HFFc6 (cell line): ENCODE results near the gene RFT1. TPM values are rescaled to one million over a fixed set of nuclear protein-coding genes. Genes with fewer than 3 reads are reported as not detected.

Source experiments
- DNase-seq: peaks from one replicate; pipeline ENCODE4 v3.0.0-alpha.2; 2018
- H3K27ac Mint-ChIP-seq: 2 replicates; pipeline ENCODE4 v1.8.0; 2020; ENCODE audit warnings: mild to moderate bottlenecking, mixed read lengths
- H3K27me3 Mint-ChIP-seq: 2 replicates; pipeline ENCODE4 v1.8.0; 2021; ENCODE audit warnings: mild to moderate bottlenecking, moderate library complexity, mixed read lengths; ENCODE audit not compliant: insufficient read depth
- H3K36me3 Mint-ChIP-seq: 2 replicates; pipeline ENCODE4 v1.8.0; 2021; ENCODE audit warnings: low read depth, mixed read lengths
- H3K4me1 Mint-ChIP-seq: 2 replicates; pipeline ENCODE4 v1.8.0; 2020; ENCODE audit warnings: low read depth, mixed read lengths
- H3K4me3 Mint-ChIP-seq: 2 replicates; pipeline ENCODE4 v1.8.0; 2020; ENCODE audit warnings: mild to moderate bottlenecking, moderate library complexity, mixed read lengths
- H3K9me3 Mint-ChIP-seq: 2 replicates; pipeline ENCODE4 v1.8.0; 2020; ENCODE audit warnings: mild to moderate bottlenecking, mixed read lengths
- total RNA-seq, 6 experiments: library from RNA; stranded (reverse); fragmentation: NEBNext Ultra II Directional; extraction: Animal tissue kit (Norgen Biotek cat#: 25700); gene quantifications; 2 replicates in 1 of 6; 3 replicates in 5 of 6; pipeline ENCODE4 v1.2.3, GENCODE V29; 2021
- TF ChIP-seq, protein P1 (sequence below): fragments of 200-600 bp; sonication (generic); IDR thresholded peaks from 2 replicates; pipeline ENCODE4 v1.5.0; 2021; ENCODE audit warnings: antibody characterized with exemption, mild to moderate bottlenecking

RFT1 gene
- total RNA-seq, 6 experiments from 2014 or later = 32.9 to 39.6 (median 34.7) TPM

GRCh38 chr3:53157974-53158580 lies 27.8 kb upstream of the RFT1 start:
- TF ChIP-seq, protein P1, sequence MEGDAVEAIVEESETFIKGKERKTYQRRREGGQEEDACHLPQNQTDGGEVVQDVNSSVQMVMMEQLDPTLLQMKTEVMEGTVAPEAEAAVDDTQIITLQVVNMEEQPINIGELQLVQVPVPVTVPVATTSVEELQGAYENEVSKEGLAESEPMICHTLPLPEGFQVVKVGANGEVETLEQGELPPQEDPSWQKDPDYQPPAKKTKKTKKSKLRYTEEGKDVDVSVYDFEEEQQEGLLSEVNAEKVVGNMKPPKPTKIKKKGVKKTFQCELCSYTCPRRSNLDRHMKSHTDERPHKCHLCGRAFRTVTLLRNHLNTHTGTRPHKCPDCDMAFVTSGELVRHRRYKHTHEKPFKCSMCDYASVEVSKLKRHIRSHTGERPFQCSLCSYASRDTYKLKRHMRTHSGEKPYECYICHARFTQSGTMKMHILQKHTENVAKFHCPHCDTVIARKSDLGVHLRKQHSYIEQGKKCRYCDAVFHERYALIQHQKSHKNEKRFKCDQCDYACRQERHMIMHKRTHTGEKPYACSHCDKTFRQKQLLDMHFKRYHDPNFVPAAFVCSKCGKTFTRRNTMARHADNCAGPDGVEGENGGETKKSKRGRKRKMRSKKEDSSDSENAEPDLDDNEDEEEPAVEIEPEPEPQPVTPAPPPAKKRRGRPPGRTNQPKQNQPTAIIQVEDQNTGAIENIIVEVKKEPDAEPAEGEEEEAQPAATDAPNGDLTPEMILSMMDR = no peak
- Mint-ChIP-seq H3K27ac (no peak overlapping the region), H3K4me1 (peaks cover 18% of the 10 kb centered on the region), H3K9me3 (no peaks in the 10 kb centered on the region), H3K4me3 (no peak overlapping the region), H3K27me3 (peaks cover 26% of the 10 kb centered on the region), H3K36me3 (no peaks in the 10 kb centered on the region)
- DNase-seq = no peak

- Mint-ChIP-seq H3K27me3 (peaks cover 29% of the 10 kb centered on the region), H3K4me3 (no peak overlapping the region), H3K36me3 (no peaks in the 10 kb centered on the region), H3K27ac (no peak overlapping the region), H3K9me3 (no peaks in the 10 kb centered on the region), H3K4me1 (peaks cover 8% of the 10 kb centered on the region)
- no peak for DNase-seq
- TF ChIP-seq, protein P1 = no peak
Measured at GRCh38 chr3:53156368-53156834, 26.2 kb upstream of the RFT1 start.

- Mint-ChIP-seq H3K4me3 (no peak overlapping the region), H3K9me3 (no peaks in the 10 kb centered on the region), H3K4me1 (peaks cover 14% of the 10 kb centered on the region), H3K27ac (no peak overlapping the region), H3K36me3 (no peaks in the 10 kb centered on the region), H3K27me3 (peaks cover 29% of the 10 kb centered on the region)
- no peak for DNase-seq
- TF ChIP-seq, protein P1 = no peak
Measured at GRCh38 chr3:53155760-53156159, 25.5 kb upstream of the RFT1 start.

- Mint-ChIP-seq H3K4me3 (no peak overlapping the region), H3K36me3 (no peaks in the 10 kb centered on the region), H3K27me3 (peaks cover 29% of the 10 kb centered on the region), H3K4me1 (peaks cover 16% of the 10 kb centered on the region), H3K9me3 (no peaks in the 10 kb centered on the region), H3K27ac (no peak overlapping the region)
- TF ChIP-seq, protein P1 = no peak
- no peak for DNase-seq
Measured at GRCh38 chr3:53154881-53155285, 24.6 kb upstream of the RFT1 start.

DNA sequence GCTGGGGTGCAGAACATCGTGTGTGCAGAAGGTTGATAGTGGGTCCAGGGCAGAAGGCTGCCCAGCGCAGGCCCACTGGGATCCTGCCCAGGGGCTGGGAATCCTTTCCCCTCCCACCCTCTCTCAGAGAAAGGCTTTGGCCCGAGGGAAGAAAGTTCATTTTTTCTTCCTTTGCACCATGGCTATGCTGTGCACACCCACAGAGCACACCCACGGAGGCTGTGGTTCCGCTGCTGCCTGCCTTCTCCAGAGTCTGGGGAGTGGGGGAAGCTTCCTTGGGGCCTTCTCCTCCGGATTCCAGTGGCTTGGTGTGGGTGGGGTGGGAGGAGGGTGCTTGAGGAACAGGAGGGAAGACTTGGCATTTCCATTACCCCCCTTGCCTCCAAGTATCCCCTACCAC lies 23.7 kb upstream of the RFT1 start:
- peaks cover 26% of the 10 kb centered on the region for H3K27me3 Mint-ChIP-seq
- peaks cover 18% of the 10 kb centered on the region for H3K4me1 Mint-ChIP-seq
- no peaks in the 10 kb centered on the region for H3K9me3 Mint-ChIP-seq
- TF ChIP-seq, protein P1 = no peak
- H3K27ac Mint-ChIP-seq = no peak overlapping the region
- no peak for DNase-seq
- no peaks in the 10 kb centered on the region for H3K36me3 Mint-ChIP-seq
- no peak overlapping the region for H3K4me3 Mint-ChIP-seq
